GM12801 (cell line): Measurements from ENCODE around the gene SLIT3.

ENCODE experiments used
- TF ChIP-seq, protein P1 (sequence below): IDR thresholded peaks from one replicate; pipeline ENCODE4 v1.5.1; 2011; ENCODE audit warnings: control low read depth; ENCODE audit not compliant: insufficient read length; ENCODE audit errors: extremely low read depth

SLIT3 gene

DNA sequence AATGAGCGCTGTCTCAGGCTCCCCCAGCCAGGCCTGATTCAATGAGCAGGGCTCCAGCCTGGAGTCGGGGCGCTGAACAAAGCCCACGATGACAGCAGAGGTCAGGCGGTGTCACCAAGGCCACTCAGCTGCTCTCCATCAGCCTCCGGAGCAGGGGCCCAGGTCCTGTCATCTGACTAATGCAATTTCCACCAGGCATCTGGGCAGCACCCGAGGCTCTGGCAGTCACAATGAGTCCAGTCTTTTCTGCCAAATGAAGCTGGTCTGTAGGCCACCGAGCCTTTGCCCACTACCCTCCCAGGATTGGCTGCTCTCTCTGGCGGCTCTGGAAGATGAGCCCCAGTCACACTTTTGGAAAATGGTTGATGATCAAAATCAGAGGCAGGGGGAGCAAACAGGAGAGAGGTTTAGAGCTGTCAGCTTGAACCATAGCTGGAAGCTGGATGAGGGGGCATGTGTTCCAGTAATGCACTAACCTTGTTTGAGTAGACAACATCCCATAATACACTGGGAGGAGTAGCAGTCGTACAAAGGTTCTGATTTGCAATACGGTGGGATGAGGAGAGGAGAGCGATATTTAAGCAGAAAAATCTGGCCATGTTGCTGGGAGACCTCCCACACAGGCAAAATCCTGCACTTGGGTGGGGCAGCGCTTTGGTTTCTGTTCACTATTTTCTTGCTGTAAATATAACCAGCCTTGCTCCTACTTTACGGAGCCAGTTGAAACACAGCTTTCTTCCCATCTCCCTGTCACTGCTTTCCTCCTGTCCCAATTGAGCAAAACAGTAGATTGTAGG is 415.4 kb downstream of the SLIT3 start:
- TF ChIP-seq, protein P1, sequence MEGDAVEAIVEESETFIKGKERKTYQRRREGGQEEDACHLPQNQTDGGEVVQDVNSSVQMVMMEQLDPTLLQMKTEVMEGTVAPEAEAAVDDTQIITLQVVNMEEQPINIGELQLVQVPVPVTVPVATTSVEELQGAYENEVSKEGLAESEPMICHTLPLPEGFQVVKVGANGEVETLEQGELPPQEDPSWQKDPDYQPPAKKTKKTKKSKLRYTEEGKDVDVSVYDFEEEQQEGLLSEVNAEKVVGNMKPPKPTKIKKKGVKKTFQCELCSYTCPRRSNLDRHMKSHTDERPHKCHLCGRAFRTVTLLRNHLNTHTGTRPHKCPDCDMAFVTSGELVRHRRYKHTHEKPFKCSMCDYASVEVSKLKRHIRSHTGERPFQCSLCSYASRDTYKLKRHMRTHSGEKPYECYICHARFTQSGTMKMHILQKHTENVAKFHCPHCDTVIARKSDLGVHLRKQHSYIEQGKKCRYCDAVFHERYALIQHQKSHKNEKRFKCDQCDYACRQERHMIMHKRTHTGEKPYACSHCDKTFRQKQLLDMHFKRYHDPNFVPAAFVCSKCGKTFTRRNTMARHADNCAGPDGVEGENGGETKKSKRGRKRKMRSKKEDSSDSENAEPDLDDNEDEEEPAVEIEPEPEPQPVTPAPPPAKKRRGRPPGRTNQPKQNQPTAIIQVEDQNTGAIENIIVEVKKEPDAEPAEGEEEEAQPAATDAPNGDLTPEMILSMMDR, result no peak

DNA sequence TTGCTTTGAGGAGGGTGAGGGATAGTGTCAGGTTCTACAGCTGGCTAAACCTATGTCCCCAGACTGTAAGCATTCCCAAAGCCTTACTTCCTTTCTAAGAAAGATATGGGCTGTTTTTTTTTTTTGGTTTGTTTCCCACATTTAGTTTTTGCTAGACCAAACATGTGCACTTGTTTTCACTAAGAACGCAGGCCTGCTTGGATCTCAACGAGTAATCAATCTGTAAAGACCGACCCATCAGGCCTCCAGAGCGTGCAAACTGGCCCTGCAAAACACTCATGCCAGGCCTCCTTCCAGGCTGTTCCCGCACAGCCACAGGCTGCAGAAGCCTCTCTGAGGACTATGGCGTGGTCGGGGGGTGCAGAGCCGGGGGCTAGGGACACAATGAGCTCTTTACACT is 416.9 kb downstream of the SLIT3 start:
- TF ChIP-seq, protein P1, result no peak

DNA sequence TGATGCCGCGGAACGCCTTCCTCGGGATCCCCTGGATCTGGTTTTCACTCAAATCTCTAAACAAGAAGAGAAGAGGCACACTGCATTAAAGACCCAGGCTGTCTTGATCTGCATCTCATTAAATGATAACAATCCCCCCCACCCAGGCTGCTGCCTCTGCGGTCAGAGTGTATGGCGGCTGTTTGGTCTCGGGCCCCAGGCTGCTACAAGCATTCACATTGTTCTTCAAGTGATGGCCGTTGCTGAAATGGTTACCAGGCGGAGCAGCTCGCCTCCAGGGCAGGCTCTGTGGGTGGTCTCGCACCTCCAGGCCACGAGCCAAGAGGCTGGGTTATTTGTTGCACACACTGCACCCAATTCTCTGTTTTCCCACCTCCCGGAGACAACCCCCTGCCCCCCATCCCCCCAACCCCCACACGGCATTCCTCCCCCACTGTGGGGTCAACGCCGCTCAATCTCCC is 417.6 kb downstream of the SLIT3 start:
- TF ChIP-seq, protein P1, result no peak

DNA sequence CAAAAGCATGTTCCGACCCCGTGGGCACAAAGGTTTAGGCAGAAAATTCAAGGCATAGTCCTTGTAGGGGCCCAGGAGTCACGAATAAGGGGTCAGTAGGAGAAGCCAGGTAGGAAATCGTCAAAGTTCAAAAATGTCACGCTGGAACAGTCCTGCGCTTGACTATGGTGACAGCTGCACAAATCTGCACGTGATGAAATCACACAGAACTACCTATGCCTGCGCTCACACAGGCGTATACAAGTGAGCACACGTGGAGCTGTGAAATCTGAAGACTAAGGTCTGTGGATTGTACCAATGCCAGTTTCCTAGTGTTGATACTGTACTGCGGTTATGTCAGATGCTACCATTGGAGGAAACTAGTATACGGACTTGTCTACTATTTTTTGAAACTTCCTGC is 418.7 kb downstream of the SLIT3 start:
- TF ChIP-seq, protein P1, result no peak

DNA sequence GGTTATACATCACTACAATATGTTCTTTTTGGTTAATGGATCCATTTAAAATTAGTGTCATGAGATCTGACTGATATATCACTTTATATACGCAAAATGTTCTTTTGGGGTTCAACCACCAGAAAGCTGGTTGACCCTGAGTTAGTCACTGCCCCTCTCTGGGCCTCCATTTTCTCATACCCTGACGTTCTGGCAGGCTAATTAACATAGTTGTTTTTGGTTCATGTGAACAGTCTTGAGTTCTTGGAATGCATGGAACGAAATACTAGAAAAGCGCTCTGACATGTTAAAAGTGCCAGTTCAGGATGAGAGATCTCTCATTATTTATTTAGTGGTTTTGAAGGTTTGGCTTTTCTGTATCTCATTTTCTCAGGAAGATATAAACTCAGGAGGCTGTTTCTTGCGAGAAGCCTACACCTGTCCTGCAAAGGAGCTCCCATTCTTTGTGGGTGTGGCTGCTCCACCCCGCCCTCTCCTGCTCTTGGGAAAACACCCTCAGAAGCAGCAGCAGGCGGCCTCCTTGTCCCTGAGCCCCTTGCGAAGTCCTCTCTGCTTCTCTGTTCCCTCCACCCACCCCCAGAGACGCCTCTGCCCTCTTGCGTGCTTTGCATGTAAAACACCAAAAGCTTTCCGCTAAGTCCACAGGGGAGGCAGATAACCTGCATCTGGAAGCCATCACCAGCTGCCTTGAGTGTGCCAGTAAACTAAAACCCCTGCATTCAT is 419.4 kb downstream of the SLIT3 start:
- TF ChIP-seq, protein P1, result no peak

DNA sequence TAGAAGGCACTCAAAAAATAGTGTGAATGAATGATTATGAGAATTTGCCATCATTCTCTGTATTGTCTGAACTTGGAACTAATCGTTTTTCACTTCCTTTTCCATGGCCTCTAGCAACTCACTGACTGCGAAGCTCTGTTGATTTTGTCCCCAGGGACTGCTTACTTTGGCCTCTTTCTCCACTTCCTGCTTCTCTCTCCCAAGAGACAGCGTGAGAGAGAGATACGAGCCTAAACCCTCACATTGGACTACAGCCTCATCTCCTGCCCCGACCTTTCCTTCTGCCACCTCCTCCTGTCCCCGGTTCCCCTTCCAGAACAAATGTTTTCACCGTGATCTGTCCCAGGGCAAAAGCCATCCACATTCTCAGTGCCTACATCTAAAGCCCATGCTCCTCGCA is 421.0 kb downstream of the SLIT3 start:
- TF ChIP-seq, protein P1, result no peak

DNA sequence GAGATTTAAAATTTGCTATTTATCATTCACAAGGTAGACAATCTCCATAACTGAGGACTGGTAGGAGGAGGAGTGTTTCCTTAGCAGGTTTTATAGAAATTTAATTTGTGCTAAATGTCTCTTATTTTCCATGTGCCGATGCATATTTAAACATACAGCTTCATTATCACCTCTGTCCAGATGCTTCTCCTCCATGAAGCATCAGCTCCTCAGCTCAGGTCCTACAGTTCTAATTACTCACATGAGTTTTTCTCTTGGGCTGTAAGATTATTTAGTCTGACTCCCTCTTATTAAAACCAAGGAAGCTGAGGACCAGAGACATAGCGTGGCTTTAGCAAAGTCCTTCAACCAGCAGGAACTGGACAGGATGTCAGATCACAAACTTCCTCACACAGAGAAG is 421.6 kb downstream of the SLIT3 start:
- TF ChIP-seq, protein P1, result no peak
